ENCODE results near the gene WIPF2.

DNA sequence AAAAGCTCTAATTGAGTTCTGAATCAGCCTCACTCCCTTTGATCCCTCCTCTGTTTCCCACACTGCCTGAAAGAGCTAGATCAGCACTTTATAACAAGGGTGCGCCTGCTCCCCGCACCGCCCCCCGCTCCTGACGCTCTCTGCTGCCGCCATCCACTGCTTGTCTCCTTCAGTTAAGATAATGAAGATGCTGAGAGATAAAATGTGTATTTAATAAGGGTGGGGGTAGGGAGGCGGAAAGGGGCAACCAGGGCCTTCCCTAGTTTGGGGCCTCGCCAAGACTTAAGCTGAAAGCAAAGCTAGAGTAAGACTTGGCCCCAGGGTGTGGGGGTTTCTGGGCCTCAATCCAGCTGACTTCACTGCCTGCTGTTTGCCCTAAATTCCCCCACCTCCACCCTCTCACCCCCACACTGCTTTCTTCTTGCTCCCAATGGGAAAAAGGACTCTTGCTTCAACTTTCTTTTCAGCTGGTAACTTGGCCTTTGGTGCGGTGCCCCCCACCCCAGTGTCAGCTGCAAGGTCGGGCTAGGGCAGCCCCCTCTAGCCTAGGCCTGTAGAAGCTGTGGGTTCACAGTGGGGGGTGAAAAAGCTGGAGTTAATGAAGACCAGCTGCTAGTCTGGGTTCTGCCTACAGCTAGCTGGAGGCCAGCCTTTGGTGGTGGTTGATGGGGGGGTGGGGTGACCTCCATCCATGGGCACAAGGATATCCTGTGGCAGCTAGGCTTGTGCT, 88.1 kb downstream of the WIPF2 start:
- TF ChIP-seq, protein P1, sequence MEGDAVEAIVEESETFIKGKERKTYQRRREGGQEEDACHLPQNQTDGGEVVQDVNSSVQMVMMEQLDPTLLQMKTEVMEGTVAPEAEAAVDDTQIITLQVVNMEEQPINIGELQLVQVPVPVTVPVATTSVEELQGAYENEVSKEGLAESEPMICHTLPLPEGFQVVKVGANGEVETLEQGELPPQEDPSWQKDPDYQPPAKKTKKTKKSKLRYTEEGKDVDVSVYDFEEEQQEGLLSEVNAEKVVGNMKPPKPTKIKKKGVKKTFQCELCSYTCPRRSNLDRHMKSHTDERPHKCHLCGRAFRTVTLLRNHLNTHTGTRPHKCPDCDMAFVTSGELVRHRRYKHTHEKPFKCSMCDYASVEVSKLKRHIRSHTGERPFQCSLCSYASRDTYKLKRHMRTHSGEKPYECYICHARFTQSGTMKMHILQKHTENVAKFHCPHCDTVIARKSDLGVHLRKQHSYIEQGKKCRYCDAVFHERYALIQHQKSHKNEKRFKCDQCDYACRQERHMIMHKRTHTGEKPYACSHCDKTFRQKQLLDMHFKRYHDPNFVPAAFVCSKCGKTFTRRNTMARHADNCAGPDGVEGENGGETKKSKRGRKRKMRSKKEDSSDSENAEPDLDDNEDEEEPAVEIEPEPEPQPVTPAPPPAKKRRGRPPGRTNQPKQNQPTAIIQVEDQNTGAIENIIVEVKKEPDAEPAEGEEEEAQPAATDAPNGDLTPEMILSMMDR (IDR thresholded peaks at IDR 0.05; ENCODE audit: low read depth, low read length) = no peak
- TF ChIP-seq EZH2phosphoT487 (IDR thresholded peaks at IDR 0.05; ENCODE audit: low read depth) = no peak

Measured in OCI-LY3 (cell line).